Kidney tubule cell (primary cell): ENCODE measurements around the gene FOXC2.
A peak's percentile ranks its signal among the peaks of the same experiment; 100 is the strongest.

Experiments used
- DNase-seq: peaks from one replicate; pipeline ENCODE4 v3.0.0-alpha.2; 2018; ENCODE audit warnings: low spot score

The FOXC2 gene

DNA sequence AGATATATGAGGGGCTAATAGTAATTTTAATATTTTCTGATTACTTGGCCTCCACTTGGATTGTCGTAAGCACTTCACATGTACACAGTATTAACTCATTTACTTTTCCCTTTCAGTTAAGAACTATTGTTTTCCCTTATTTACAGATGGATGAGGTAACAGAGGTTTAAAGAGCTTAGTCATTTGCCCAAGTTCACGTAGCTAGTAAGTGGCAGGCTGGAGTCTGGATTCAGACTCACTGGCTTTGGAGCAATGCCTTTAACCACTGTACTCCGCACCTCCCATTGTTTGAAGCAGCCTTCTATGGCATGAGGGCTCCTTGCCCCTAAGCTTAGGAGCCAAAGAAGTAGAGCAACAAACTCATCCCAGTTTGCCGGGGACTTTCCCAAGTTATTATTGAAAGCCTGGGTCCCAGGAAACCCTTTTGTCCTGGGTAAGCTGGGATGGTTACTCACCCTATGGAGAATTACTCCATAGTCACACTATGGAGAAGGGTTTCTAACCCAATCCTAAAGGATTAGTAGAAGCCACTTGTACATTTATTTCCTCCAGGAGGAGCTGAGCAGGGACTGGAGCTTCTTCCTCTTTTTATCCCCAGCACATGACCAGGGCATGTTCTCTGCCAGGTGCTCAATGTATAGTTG is 24.0 kb downstream of the FOXC2 start:
- DNase-seq, result peak; percentile 71

DNA sequence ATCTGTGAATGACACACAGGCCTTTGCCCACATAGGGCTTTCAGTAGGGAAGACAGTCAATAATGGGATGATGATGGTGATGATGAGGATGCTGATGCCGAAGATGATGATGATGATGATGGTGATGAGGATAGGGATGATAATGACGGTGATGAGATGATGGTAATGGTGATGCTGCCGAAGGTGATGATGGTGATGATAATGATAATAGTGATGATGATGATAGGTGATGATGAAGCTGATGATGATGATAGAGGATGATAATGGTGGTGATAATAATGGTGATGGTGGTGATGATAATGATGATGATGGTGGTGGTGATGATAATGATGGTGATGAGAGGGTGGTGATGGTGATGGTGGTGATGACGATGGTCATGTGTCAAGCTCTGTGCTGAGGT is 24.6 kb downstream of the FOXC2 start:
- DNase-seq, result no peak

DNA sequence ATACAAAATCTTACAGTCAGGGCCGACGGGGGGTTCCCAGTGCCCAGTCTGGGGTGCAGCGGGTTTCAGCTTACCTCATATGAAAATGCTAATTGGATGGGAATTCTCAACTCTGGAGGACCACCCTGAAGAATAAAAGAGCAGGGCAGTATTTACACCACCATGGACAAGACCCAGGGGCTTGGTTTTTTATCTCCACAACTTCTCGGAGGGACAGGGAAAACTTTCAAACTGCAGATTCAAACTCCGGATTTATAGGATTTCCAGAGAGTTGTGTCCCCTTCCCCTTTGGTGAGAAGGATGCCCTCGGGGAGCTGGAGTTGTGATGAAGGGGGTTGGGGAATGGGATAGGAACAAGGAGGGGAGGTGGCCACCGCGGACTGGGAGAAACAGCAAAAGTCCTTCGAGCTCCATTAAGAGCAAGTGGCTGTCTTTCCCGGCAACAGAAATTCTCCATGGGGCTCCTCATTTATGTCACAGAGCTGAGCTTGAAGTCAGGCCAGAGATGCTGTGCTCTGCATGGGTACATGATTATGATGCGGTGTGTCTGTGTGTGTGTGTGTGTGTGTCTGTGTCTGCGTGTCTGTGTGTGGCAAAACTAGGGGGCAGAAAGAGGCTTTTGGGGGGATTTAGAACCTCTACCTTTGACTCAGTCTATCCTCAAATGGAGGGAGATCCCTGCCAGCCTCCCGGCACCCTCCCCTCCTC is 27.4 kb downstream of the FOXC2 start:
- DNase-seq, result no peak

DNA sequence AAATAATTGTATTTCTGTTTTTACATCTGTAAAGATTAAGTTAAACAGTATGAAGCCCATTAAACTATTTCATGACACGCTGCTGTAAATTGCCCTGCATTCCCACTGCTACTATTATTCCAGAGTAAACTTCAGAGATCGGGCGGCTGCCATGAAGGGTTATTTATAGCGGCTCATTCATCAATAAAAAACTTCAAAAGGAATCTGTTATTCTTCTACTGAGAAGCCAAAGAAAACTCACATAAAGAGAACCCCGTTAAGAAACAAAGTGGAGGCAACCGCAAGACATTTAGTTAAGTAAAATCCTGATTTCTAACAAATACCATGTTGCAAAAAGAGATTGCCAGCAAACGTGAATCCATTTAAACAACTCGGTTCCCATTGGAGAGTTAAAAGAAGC is 28.1 kb downstream of the FOXC2 start:
- DNase-seq, result no peak

DNA sequence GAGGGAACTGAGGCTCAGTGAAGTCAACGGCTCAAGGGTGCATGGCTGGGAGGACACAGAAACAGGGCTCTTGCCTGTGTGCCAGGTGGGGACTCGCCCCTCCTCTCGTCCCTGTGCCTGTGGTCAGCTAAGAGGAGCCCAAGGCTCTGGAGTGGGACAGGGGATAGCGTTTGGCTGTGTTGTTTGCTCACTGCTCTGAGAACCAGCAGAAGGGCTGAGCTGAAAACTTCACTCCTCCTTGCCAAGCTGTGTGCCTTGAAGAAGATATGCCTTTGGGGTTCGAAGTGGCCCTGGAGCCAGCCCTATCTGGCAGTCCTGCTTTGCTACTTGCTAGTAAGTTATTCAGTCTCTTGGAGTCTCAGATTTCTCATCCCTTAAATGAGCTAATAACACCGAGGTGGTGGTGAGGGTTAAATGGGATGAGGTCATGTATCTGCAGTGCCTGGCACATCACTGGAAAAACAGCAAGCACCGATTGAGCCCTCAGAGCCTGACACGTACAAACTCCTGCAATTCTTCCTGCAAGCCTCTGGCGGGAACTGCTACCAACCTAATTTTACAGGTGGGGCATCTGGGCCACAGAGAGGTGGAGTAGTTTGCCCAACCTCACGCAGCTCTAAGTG is 29.5 kb downstream of the FOXC2 start:
- no peak for DNase-seq

DNA sequence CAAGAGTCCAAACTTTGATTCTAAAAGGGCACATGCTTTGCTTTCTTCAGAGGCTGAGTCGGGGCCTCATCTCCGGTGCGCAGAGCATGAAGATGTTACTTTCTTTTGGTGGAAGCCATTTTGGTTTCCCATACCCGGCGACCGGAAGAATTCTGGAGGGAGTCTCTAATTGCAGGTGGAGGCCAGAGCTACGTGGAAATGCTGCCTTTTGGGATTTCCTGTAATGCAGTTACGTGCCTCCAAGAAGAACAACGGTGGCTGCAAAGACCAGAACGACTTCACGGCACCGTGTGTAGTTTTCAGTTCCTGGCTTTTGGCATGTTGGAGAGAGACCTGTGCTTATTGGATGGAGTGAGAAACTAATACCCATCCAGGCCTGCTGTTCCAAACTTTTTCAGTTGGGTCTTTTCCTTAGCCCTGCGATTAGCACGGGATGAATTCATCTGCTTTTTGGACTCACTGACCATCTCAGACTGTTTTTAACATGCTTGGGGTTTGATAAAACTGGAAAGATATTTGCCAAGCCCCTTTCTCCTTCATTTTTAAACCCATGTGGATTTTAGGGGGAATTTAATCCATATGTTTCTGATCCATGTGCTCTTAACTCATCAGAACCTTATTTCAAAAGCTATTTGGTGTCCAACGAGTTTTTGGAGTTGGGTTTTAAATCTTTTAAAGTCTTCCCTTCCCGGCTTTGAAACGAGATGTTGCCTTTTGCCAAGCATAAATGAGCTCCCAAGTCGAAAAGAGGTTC is 30.7 kb downstream of the FOXC2 start:
- DNase-seq, result no peak

DNA sequence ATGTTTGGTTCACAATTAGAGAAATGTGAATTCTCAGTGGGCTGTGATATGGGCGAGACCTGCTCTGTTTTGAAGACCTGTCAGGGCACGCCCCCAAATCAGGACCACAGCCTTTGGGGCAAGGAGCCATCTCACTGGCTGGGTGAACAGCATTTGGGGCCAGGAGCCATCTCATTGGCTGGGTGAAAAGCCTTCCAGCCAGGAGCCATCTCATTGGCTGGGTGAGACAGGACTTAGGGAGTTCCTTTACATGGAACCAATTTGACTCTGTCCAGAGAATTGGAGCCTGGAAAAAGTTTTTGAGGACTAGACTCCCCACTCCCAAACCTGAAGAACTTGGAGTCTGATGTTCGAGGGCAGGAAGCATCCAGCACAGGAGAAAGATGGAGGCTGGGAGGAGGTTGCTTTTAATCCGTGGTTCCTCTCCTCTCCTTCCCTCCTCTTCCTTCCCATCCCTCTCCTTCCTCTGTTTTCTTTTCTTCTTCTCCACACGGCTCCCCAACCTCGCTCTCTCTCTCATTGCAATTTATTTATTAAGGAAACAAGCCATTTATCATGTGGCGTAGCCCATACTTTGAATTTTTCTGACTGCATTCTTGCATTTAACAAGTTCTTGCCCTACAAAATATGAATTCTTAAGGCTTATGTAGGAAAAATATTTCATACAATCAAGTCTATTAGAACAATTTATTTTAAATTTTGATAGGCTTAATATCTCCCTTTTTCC is 31.4 kb downstream of the FOXC2 start:
- DNase-seq, result no peak

DNA sequence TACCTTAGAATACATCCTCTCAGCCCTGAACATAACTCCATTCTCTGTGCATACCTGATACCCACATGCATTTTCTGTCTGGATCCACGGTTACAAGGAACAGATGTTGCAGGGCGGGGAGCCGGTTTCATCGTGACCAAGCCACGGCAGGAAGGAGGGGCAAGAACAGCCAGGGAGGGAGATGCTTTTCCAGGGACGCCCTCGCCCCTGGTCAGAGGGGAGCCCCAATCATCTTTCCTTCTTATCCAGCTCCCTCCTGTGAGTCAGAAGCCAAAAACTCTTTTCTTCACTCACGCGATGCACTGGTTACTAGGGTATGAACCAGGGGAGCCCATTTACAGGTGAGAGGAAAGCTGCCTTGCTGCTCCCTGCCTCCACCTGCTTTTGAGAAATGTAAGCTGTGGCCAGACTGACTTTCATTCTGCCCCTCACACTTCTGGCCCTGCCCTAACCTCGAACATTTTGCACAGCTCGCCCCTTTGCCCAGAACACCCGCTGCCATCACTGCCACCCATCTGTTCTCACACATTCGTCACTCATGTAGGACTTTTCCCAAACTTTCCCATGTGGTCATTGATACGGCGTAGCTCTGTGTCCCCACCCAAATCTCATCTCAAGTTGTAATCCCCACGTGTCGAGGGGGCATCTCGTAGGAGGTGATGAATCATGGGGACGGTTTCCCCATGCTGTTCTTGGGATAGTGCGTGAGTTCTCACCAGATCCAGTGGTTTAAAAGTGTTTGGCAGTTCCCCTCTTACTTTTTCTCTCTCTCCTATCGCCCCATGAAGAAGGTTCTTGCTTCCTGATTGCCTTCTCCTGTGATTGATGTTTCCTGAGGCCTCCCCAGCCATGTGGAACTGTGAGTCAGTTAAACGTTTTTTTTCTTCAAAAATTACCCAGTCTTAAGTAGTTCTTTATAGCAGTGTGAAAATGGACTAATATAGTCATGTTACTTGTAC is 32.3 kb downstream of the FOXC2 start:
- DNase-seq, result peak; percentile 21

DNA sequence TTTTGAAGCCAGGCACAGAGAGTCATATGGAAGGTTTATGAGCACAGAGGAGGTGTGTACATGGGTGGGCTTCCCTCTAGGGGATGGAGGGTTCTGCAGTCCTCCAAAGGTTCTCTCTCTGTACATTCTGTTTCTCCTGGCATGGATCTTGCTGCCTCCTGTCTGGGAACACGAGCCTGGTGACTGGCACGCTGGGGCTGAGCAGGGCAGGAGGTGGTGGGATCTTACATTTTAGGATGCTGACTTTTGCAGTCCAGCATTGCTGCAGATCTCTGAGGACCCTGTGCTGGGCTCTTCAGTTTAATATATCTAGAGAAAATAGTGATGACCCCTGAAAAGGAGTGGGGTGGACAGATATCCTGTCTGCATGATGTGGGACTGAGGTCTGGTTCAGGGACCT is 34.7 kb downstream of the FOXC2 start:
- DNase-seq, result no peak

DNA sequence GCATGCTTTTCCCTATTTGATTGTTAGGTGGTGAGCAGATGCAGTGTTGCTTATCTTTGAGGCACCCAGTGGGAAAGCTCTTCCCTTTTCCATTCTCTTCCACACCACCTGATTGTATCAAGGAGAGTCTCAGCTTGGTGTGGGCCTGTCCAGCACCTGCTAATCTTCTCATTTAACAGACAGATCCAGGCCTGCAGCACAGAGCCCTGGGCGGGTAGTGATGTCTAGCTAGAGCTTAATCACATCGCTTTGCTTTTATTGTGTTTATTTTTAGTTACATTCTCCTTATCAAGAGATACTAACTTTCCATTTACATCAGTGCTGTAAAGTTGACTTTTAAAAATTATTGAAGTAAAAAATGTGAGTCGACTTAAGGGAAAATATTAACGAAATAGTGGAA is 35.9 kb downstream of the FOXC2 start:
- DNase-seq, result no peak

DNA sequence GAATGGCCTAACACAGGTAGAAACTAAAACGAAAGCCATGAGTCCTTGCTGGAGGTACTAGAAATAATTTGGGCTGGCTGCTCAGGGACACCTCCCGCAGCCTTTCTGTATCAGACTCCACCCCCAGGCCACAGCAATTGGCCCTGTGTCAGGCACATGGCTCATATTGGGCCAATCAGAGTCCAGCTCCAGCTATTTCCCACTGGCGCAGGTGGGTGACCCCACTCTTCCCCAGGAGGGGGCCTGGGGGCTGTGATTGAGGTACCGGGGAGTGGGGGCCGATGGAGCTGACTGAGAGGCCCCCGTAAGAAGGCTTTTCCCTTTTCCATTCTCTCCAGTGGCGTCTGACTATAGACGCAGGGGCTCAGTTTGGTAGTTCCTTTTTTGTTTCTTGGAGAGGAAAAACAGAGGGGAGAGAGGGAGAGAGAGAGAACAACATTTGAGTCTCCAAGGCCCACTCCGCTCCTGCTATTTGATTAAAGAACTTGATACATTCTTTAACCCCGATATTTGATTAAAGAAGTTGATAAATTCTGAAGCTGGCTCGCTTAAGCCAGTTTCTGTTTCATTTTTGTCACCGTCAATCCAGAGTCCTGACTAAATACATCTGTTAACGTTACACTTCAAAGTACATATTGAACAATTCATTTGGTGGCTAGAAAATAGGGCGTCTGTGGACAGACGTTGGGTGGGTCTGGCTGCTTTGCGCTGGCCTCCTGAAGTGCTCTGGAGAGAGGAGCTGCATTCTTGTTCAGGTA is 38.0 kb downstream of the FOXC2 start:
- no peak for DNase-seq

DNA sequence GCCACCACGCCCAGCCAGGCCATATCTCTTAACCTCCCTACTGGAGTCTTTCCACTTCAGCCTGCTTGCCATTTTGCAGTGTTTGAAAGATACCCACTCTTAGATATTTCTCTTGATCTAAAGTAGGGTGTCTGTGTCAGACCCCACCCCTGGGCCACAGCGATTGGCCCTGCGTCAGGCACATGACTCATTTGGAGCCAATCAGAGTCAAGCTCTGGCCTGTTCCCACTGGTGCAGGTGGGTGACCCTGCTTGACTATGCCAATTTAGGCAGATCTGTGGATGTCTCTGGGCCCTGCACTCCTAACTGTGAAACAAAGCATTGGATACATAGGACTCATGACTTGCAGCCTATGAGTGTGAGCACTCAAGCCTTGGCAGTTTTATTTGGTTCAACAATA is 39.3 kb downstream of the FOXC2 start:
- no peak for DNase-seq

DNA sequence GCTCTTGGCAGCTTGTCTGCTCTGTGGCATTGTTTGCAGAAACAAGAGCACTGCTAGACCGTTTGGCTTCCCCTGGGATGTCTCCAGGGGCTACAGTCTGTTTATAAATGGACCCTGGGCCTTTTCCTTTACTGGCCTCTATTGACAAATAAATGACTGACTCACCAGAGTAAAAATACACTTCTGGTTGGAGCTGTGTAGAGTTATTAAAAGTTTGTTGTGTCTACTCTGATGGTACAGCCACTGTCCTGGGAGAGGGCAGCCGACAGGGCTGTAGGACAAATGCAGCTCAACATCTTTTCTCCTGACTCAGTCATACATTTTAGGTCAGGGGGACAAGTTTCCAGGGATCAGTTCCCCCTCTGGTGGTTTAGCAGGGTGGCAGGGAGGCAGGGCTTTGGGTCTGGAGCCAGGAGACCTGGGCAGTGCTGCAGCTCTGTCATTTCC is 41.7 kb downstream of the FOXC2 start:
- no peak for DNase-seq

DNA sequence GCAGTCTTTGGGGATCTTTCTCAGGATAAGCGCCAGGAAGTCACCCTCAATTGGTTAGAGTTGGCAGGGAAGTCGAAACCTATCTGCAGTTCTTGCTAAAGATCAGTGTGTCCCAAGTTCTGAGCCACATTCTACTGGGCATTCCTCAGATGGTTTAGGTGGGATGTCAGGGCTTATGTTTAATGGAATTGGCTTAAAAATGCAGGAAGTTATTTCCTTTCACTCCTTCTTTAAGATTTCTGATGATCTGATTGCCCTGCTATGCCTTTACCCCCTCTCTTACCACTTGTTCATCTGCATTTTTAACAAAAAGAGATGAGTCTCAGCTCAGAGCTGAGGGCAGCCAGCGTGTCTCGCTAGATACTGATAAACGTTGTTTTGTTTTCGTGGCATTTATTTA is 42.5 kb downstream of the FOXC2 start:
- peak; percentile 93 for DNase-seq

DNA sequence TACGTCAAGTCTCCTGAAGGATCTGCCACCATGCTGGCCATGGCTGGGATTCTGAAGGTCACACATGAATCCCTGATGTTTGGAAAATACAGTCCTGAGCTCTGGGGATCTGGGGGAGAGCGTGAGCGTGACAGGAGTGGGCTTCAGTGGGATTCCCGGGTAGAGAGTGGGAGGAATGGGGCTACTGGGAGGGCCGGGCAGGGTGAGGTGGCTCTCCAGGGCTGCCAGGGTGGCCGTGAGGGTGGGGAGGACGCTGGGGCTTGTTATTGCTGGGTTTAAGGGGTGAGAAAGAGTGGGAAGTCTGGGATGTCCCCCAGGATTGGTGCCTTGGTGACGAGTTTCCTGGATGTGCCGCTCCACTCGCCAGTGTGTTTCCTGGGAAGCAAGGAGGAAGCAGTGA is 43.0 kb downstream of the FOXC2 start:
- no peak for DNase-seq

DNA sequence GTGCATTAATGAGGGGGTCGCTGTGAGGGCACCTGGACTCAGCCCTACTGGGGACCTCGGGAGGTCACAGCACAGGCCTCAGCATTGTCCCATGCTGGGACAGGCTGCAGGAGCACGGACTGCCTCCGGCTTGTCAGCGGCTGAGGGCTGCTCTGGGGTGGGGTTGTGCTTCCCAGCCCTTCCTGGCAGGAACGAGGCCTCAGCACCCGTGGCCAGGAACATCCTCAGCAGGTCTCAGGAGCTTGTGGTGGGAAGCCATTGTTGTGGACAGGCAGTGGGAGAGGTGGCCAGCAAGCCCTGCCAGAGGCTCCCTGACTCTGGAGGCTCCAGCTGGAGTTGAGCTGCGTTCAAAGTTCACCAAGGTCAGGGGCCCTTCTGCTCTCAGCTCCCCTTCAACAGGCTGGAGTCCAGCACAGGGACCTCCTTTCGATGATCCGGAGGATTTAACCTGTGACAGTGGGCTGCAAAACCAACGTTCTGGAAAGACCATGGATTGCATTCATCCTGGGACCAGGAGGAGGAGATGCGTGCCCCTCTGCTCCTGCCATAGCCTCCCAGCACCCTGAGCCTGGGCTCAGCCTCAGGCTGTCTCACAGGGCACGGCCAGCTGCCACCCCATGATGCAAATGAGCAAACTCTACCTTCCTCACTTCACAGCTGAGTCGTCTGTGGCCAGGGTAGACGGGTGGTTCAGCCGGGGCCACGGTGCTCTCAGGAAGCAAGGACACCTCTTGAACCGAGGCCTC is 44.3 kb downstream of the FOXC2 start:
- DNase-seq, result peak; percentile 7

DNA sequence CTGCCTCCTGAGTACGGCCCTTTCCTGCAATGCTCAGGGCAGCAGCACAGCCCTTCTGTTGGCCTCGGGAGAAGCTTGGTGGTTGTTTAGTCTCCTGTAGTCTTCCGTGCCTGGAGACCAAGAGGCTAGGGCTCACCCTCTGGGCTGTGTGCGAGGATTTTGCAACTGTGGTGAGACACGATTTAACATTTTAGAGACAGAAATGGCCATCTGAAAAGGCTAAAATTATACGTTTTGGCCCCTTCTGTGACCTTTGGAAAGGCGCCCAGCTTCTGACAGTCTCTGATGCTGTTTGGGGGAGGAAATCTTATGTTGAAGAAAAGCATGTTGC is 44.9 kb downstream of the FOXC2 start:
- DNase-seq, result no peak

DNA sequence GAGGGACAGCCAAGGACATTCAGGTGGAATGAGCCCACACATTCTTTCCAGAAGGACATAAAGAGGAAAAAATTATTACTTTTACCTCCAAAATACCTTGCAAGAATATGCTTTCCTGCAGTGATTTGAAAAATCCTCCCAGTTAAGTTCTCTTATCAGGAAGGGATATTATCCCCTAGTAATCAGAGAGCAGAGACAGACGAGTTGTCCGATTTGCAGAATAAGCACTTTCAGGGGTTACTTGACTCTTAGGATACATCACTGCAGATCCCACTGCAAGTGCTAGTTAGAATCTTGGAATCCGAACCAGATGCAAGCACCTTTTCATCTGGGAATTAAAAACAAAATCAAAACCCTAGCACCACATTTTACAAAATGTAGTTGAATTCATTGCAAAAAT is 45.3 kb downstream of the FOXC2 start:
- DNase-seq, result no peak

DNA sequence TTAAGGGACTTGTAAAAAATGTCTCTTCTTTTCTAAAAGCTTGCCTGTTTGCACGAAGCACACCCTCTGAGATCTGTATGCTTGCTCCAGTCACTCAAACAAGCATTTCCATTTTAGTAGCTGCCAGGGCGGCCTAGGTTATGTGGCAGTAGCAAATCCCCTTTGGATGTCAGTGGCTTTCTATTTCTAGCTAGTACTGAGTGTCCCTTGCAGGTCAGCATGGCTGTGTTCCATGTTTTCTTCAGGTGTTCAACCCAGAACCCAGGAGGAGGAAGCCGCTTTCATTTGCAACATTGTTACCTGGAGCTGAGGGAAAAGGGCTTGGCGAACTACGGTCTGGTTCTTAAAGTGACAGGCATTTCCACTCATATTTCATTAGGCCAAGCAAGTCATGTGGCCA is 48.1 kb downstream of the FOXC2 start:
- no peak for DNase-seq

DNA sequence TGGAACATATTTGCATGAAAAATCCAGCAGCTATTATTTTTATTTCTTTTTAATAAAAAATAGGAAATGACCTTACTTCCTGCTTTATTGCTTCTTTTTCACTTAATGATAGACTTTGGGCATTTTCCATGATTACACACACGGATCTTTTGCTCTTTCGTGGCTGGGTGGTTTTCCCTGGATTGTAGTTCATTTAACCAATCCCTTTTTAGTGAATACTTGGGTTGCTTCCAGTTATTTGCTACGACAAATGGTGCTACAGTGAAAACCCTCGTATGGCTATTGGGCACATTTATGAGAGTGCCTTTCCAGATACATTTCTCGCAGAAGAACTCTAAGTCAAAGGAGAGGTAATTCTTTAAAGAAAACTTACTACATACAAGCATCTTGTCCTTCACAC is 50.3 kb downstream of the FOXC2 start:
- DNase-seq, result no peak
